Ovary (tissue), 3 donors: ENCODE results near the gene CAV1.

ENCODE experiments used
- CTCF ChIP-seq, 3 donors: fragments of 450-650 bp in 2 of 3; fragments of 200-600 bp in 1 of 3; IDR thresholded peaks; one replicate each; pipeline versions ENCODE4 v1.5.1 to v1.8.0; 2016 to 2022; ENCODE audit warnings: antibody characterized with exemption in 3 of 3, mild to moderate bottlenecking in 1 of 3
- EP300 ChIP-seq: sonication (generic); formaldehyde crosslinking; IDR thresholded peaks from one replicate; pipeline ENCODE4 v1.6.1; 2017; ENCODE audit warnings: antibody characterized with exemption
- POLR2A ChIP-seq: fragments of 450-650 bp; IDR thresholded peaks from one replicate; pipeline ENCODE4 v1.6.1; 2017; ENCODE audit warnings: antibody characterized with exemption, mild to moderate bottlenecking, moderate library complexity
- donor health status: DM: no; HTN: no; CAD: no.

- no peak for TF ChIP-seq CTCF (IDR thresholded peaks at IDR 0.05)
- no peak for TF ChIP-seq EP300
- no peak for TF ChIP-seq POLR2A
Observed at GRCh38 chr7:116579835-116580234, 55.0 kb downstream of the CAV1 start.
